Kidney epithelial cell (primary cell): ENCODE data around the gene ZMIZ1. TPM values are rescaled to one million over a fixed set of nuclear protein-coding genes. Genes with fewer than 3 reads are reported as not detected.

Experiments
- DNase-seq: peaks from one replicate; pipeline ENCODE4 v3.0.0-alpha.2; 2010; ENCODE audit warnings: low read depth
- H3K27me3 ChIP-seq: 2 replicates; pipeline ENCODE4 v1.6.0; 2011; ENCODE audit warnings: low read length; ENCODE audit not compliant: control insufficient read depth, insufficient read depth
- H3K36me3 ChIP-seq: 2 replicates; pipeline ENCODE4 v1.5.1; 2011; ENCODE audit warnings: low read length; ENCODE audit not compliant: control insufficient read depth, insufficient read depth
- H3K4me3 ChIP-seq: 2 replicates; pipeline ENCODE4 v1.5.1; 2011; ENCODE audit warnings: low read depth, mild to moderate bottlenecking, control low read depth, low read length
- CTCF ChIP-seq: IDR thresholded peaks from 2 replicates; pipeline ENCODE4 v1.5.1; 2011; ENCODE audit warnings: mild to moderate bottlenecking, moderate library complexity, low read length, control low read depth, inconsistent platforms; ENCODE audit not compliant: insufficient read depth, poor library complexity, severe bottlenecking
- total RNA-seq: library from RNA; depleted of rRNA; stranded (reverse); fragments of >200 nt; gene quantifications from 2 replicates; pipeline ENCODE4 v1.2.3, GENCODE V29; 2015

The ZMIZ1 gene
- total RNA-seq, 1 donor from 2014 or later = 57.5 TPM

- DNase-seq = no peak
Observed at GRCh38 chr10:79237454-79238157, 168.8 kb downstream of the ZMIZ1 start.

GRCh38 chr10:79238158-79238520 lies 169.4 kb downstream of the ZMIZ1 start:
- no peak for TF ChIP-seq CTCF
- Histone ChIP-seq H3K27me3 (no peaks in the 10 kb centered on the region), H3K36me3 (no peaks in the 10 kb centered on the region), H3K4me3 (no peak overlapping the region)
- DNase-seq = no peak

More at GRCh38 chr10:79237454-79238157, 168.8 kb downstream of the ZMIZ1 start:
- H3K27me3 ChIP-seq = no peaks in the 10 kb centered on the region
- no peak for TF ChIP-seq CTCF
- H3K36me3 ChIP-seq = no peaks in the 10 kb centered on the region
- H3K4me3 ChIP-seq = no peak overlapping the region

GRCh38 chr10:79238606-79239005 lies 169.8 kb downstream of the ZMIZ1 start:
- no peak for TF ChIP-seq CTCF
- no peak for DNase-seq
- H3K27me3 ChIP-seq = no peaks in the 10 kb centered on the region
- no peak overlapping the region for H3K4me3 ChIP-seq
- H3K36me3 ChIP-seq = no peaks in the 10 kb centered on the region

- Histone ChIP-seq H3K4me3 (no peak overlapping the region), H3K36me3 (no peaks in the 10 kb centered on the region), H3K27me3 (no peaks in the 10 kb centered on the region)
- TF ChIP-seq CTCF = no peak
- no peak for DNase-seq
Observed at GRCh38 chr10:79239275-79239779, 170.6 kb downstream of the ZMIZ1 start.

- DNase-seq = no peak
- no peaks in the 10 kb centered on the region for H3K27me3 ChIP-seq
- no peak overlapping the region for H3K4me3 ChIP-seq
- TF ChIP-seq CTCF = no peak
- no peaks in the 10 kb centered on the region for H3K36me3 ChIP-seq
Observed at GRCh38 chr10:79239924-79240581, 171.3 kb downstream of the ZMIZ1 start.
